Spleen (tissue), 7 donors: Measurements from ENCODE around the gene MTG1.
"Not testable (repeated sequence)": the region's sequence is repeated elsewhere in the genome, so short reads cannot be mapped to it uniquely, and the experiment has no call there.

Source experiments
- POLR2A ChIP-seq, 3 donors: fragments of 450-650 bp; IDR thresholded peaks; one replicate each; pipeline ENCODE4 v1.5.1; 2017; ENCODE audit warnings: antibody characterized with exemption in 3 of 3, mild to moderate bottlenecking in 1 of 3
- POLR2AphosphoS5 ChIP-seq, 3 donors: sonication (generic); formaldehyde crosslinking; IDR thresholded peaks; one replicate each; pipeline ENCODE4 v1.5.1; 2017; ENCODE audit warnings: antibody characterized with exemption in 3 of 3
- TF ChIP-seq, protein P1 (sequence below), 11 experiments: fragments of 200-600 bp in 7 of 11; fragments of 450-650 bp in 4 of 11; sonication (generic) in 4 of 11; IDR thresholded peaks in 8 of 11; conservative IDR thresholded peaks in 3 of 11; 1 replicate in 7 of 11; 2 replicates in 4 of 11; pipeline versions ENCODE4 v1.4.0 to v1.8.0; 2016 to 2021; ENCODE audit warnings: antibody characterized with exemption in 11 of 11, inconsistent platforms in 4 of 11, mild to moderate bottlenecking in 1 of 11
- donor health status: DM: no; HTN: no; CAD: no; lungs with moderate emphysema.
- donor health status: DM: no; HTN: no; CAD: no.
- donor health status: DM: no; HTN: no; CAD: no.

GRCh38 chr10:133441356-133441755 lies 47.4 kb downstream of the MTG1 start:
- TF ChIP-seq, protein P1, sequence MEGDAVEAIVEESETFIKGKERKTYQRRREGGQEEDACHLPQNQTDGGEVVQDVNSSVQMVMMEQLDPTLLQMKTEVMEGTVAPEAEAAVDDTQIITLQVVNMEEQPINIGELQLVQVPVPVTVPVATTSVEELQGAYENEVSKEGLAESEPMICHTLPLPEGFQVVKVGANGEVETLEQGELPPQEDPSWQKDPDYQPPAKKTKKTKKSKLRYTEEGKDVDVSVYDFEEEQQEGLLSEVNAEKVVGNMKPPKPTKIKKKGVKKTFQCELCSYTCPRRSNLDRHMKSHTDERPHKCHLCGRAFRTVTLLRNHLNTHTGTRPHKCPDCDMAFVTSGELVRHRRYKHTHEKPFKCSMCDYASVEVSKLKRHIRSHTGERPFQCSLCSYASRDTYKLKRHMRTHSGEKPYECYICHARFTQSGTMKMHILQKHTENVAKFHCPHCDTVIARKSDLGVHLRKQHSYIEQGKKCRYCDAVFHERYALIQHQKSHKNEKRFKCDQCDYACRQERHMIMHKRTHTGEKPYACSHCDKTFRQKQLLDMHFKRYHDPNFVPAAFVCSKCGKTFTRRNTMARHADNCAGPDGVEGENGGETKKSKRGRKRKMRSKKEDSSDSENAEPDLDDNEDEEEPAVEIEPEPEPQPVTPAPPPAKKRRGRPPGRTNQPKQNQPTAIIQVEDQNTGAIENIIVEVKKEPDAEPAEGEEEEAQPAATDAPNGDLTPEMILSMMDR (IDR thresholded peaks at IDR 0.05 in 8 of 11, conservative IDR thresholded peaks at IDR 0.05 in 3 of 11): not testable (repeated sequence)
- TF ChIP-seq POLR2AphosphoS5, POLR2A (IDR thresholded peaks at IDR 0.05): not testable (repeated sequence)
